ENCODE measurements around the gene ZMIZ2. TPM values are rescaled to one million over a fixed set of nuclear protein-coding genes. Genes with fewer than 3 reads are reported as not detected.

Gene ZMIZ2
- total and polyA plus RNA-seq, 2 of the 8 experiments (the other 6 are each of a cell fraction or from before 2014, with no cell fraction given), result 24.4 to 66.4 TPM

DNA sequence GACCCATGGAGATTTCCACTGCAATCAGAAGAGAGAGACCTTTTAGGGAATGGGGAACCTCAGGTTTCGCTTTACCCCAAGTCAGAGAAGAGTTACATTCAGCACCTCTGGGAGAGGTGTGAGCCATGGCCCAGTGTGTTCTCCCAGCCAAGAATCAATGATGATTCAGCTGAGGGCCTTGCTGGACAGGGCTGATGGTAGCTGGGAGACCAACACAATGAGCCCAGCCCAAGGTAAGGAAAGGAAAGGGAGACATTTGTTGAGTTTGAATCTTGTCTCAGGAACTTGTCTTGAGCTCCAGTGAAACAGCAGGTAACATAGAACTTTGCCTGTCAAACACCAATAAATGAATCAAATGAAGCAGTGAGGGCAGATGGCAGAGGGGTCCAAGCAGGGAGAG, 33.8 kb downstream of the ZMIZ2 start:
- Histone ChIP-seq H4K5ac (ENCODE audit: insufficient read length, low read depth, low read length) (no peak overlapping the region), H3K23me2 (ENCODE audit: low read depth, low read length) (no peaks in the 10 kb centered on the region), H3K4me2 (ENCODE audit: insufficient read depth in 1 of 2, low read depth in 2 of 2, low read length in 2 of 2) (no peak overlapping the region), H3K79me2 (ENCODE audit: control insufficient read depth in 1 of 2, insufficient read depth in 2 of 2, low read length in 2 of 2) (no peaks in the 10 kb centered on the region), H3K4me3 (ENCODE audit: extremely low read depth in 1 of 4, insufficient read depth in 2 of 4, low read depth in 3 of 4, low read length in 4 of 4) (no peak overlapping the region), H4K20me1 (replicated peaks in 1 of 2; ENCODE audit: control insufficient read depth in 1 of 2, insufficient read depth in 2 of 2, low read length in 2 of 2) (no peaks in the 10 kb centered on the region), H3K4ac (replicated peaks; ENCODE audit: insufficient read length, low read depth, low read length) (no peak overlapping the region), H2AFZ (ENCODE audit: low read length) (no peak overlapping the region), H4K8ac (ENCODE audit: extremely low read depth, insufficient read depth, low read length) (no peak overlapping the region; the same call in 1 of the 2 replicates), H3K23ac (ENCODE audit: insufficient read length) (no peak overlapping the region), H3K36me3 (ENCODE audit: control insufficient read depth in 2 of 4, insufficient read depth in 4 of 4, low read length in 3 of 4) (no peaks in the 10 kb centered on the region), H2AK5ac (ENCODE audit: low read depth, low read length) (no peak overlapping the region), H3K56ac (replicated peaks; ENCODE audit: insufficient read length, low read depth, low read length) (no peak overlapping the region), H2BK5ac (ENCODE audit: low read depth, low read length) (no peak overlapping the region), H2BK20ac (ENCODE audit: low read length) (no peak overlapping the region), H3K18ac (ENCODE audit: extremely low read depth, low read length) (no peak overlapping the region), H3K27ac (ENCODE audit: low read depth, low read length) (no peak overlapping the region), H3K4me1 (replicated peaks in 1 of 4; ENCODE audit: control insufficient read depth in 3 of 4, insufficient read depth in 4 of 4, low read length in 3 of 4) (peaks cover 0 to 4% (median 0%) of the 10 kb centered on the region in 4 experiments; a peak in 3 of 7 replicates), H2BK12ac (ENCODE audit: low read depth, low read length) (no peak overlapping the region), H3K9me3 (ENCODE audit: insufficient read depth in 2 of 2, low read depth in 1 of 2, low read length in 1 of 2) (peaks cover 3 to 4% of the 10 kb centered on the region in 2 experiments; a peak in 2 of 4 replicates), H4K91ac (replicated peaks; ENCODE audit: insufficient read length, low read length) (no peak overlapping the region), H3K27me3 (replicated peaks in 1 of 4; ENCODE audit: control insufficient read depth in 3 of 4, extremely low read depth in 1 of 4, insufficient read depth in 3 of 4, low read length in 3 of 4) (no peaks in the 10 kb centered on the region), H3K79me1 (ENCODE audit: low read depth, low read length) (no peaks in the 10 kb centered on the region), H3K9ac (replicated peaks in 1 of 4; ENCODE audit: extremely low read depth in 1 of 4, low read depth in 3 of 4, low read length in 3 of 4) (no peak overlapping the region), H3K14ac (ENCODE audit: insufficient read length) (no peak overlapping the region), H2BK120ac (replicated peaks; ENCODE audit: low read depth, low read length) (no peak overlapping the region), H2BK15ac (ENCODE audit: low read length) (no peak overlapping the region; the same call in 1 of the 2 replicates)
- CTCF ChIA-PET (ENCODE audit: partially characterized antibody), result interaction anchor here (1.1 kb wide), 1 partner anchor 18 kb away, joined by 6 read pairs; no protein-coding TSS in a partner anchor
- WGBS, 2 experiments (ENCODE audit: extremely low coverage in 1 of 2, insufficient coverage in 1 of 2, insufficient read length in 1 of 2, insufficient replicate concordance in 2 of 2, low coverage in 1 of 2, low lambda C conversion rate in 2 of 2, missing lambda C conversion rate in 1 of 2), result 100% methylated on average over 1 of the region's 1 CpG; no CpG with 5 or more reads in 1 of the 2 experiments
- TF ChIP-seq POLR2AphosphoS5 (IDR thresholded peaks at IDR 0.05; ENCODE audit: low read depth, low read length), result no peak
- no peak for TF ChIP-seq GABPA (IDR thresholded peaks at IDR 0.05; ENCODE audit: borderline replicate concordance, insufficient read depth, low read length)
- TF ChIP-seq EGR1 (IDR thresholded peaks at IDR 0.05; ENCODE audit: borderline replicate concordance, low read depth, low read length), result no peak
- no peak for TF ChIP-seq BCL11A (IDR thresholded peaks at IDR 0.05; ENCODE audit: low read depth in 2 of 2, low read length in 2 of 2)
- no peak for FAIRE-seq
- POLR2A ChIA-PET (ENCODE audit: partially characterized antibody), result interaction anchor here (1.0 to 1.3 kb wide), 2 partner anchors 10 to 16 kb away, joined by 3 to 6 read pairs; no protein-coding TSS in a partner anchor
- no peak for DNase-seq (ENCODE audit: low read depth in 1 of 2, low spot score in 2 of 2)

Data from H1 (cell line).